ENCODE data around the gene GTF2H4.

DNA sequence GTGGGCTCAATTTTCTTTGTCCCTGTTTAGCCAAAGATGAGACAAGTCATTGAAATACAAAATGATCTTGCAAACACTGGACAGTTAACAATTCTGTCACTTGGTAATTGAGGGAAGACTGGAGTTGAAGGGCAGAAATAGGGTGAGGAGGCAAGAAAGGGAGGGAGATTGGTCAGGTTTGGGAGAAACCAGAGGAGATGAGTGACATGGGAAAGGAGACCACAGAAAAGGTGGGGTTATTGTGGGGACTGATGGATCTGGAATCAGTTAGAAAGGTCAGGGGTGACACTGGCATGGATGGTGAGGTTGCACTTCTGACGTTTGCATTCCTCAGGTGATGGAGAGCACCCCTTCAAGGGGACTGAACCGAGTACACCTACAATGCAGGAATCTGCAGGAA is 693 bp downstream of the GTF2H4 start:
- no peak for TF ChIP-seq EZH2phosphoT487 (IDR thresholded peaks at IDR 0.05; ENCODE audit: borderline replicate concordance, low read length)
- TF ChIP-seq, protein P1, sequence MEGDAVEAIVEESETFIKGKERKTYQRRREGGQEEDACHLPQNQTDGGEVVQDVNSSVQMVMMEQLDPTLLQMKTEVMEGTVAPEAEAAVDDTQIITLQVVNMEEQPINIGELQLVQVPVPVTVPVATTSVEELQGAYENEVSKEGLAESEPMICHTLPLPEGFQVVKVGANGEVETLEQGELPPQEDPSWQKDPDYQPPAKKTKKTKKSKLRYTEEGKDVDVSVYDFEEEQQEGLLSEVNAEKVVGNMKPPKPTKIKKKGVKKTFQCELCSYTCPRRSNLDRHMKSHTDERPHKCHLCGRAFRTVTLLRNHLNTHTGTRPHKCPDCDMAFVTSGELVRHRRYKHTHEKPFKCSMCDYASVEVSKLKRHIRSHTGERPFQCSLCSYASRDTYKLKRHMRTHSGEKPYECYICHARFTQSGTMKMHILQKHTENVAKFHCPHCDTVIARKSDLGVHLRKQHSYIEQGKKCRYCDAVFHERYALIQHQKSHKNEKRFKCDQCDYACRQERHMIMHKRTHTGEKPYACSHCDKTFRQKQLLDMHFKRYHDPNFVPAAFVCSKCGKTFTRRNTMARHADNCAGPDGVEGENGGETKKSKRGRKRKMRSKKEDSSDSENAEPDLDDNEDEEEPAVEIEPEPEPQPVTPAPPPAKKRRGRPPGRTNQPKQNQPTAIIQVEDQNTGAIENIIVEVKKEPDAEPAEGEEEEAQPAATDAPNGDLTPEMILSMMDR (IDR thresholded peaks at IDR 0.05; ENCODE audit: low read depth, low read length, poor library complexity, severe bottlenecking): no peak
